ENCODE data around the gene SLITRK1. TPM values are rescaled to one million over a fixed set of nuclear protein-coding genes. Genes with fewer than 3 reads are reported as not detected.

SLITRK1 gene
- polyA plus RNA-seq, 3 donors, result not detected

DNA sequence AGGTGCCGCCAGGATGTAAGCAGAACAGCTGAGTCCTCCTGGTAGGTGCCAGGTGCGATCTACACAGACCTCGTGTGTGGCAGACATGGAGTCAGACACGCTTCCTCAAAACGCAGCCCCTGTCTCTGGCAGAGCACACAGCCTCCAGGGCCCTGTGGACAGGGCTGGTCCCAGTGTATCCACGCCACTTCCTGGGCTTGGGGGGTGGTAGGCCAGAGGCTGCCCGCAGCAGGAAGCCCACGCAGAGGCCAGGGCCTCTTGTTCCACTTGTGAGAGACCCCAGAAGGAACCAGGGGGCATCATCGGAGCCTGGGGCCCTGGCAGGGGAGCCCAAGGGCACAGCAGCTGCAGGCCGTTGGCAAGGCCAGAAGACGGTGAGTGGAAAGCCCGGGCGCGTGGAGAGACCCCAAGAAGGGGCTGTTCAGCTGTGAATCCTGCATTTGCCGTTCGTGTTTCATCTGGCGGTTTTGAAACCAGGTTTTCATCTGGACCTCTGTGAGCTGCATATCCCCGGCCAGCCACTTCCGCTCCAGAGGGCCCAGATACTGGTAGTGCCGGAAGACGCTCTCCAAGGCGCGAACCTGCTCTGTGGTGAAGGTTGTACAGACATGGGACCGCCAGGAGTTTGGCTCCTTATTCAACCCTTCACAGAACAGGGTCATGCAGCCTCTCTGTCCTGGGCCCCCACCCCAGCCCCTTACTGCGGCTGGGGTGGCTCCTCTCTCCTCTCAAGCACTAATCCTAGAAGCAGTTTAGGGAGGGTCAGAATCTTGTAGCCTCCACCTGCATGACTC, 25.1 kb upstream of the SLITRK1 start:
- Mint-ChIP-seq H3K27ac (no peak overlapping the region), H3K27me3 (ENCODE audit: low read depth in 3 of 3) (peaks cover 0 to 3% (median 2%) of the 10 kb centered on the region in 3 donors), H3K4me3 (no peak overlapping the region), H3K9me3 (peaks cover 33 to 48% (median 43%) of the 10 kb centered on the region in 7 donors), H3K4me1 (no peaks in the 10 kb centered on the region), H3K36me3 (no peaks in the 10 kb centered on the region)
- 94% methylated on average over 24 of the region's 25 CpGs for WGBS (ENCODE audit: insufficient coverage)
- TF ChIP-seq, protein P1, sequence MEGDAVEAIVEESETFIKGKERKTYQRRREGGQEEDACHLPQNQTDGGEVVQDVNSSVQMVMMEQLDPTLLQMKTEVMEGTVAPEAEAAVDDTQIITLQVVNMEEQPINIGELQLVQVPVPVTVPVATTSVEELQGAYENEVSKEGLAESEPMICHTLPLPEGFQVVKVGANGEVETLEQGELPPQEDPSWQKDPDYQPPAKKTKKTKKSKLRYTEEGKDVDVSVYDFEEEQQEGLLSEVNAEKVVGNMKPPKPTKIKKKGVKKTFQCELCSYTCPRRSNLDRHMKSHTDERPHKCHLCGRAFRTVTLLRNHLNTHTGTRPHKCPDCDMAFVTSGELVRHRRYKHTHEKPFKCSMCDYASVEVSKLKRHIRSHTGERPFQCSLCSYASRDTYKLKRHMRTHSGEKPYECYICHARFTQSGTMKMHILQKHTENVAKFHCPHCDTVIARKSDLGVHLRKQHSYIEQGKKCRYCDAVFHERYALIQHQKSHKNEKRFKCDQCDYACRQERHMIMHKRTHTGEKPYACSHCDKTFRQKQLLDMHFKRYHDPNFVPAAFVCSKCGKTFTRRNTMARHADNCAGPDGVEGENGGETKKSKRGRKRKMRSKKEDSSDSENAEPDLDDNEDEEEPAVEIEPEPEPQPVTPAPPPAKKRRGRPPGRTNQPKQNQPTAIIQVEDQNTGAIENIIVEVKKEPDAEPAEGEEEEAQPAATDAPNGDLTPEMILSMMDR (IDR thresholded peaks at IDR 0.05), result no peak
- Histone ChIP-seq H3K27me3 (ENCODE audit: control insufficient read depth in 2 of 2, insufficient read depth in 2 of 2, low read length in 2 of 2) (no peaks in the 10 kb centered on the region), H4K20me1 (ENCODE audit: insufficient read depth, low read length) (no peaks in the 10 kb centered on the region), H3K4me3 (replicated peaks in 1 of 3; ENCODE audit: low read depth in 2 of 3, low read length in 3 of 3) (no peak overlapping the region), H3K4me1 (ENCODE audit: control insufficient read depth in 1 of 2, insufficient read depth in 2 of 2, low read length in 2 of 2) (no peaks in the 10 kb centered on the region), H2AFZ (ENCODE audit: insufficient read depth, low read depth, low read length, poor library complexity, severe bottlenecking) (no peak overlapping the region), H3K9ac (ENCODE audit: insufficient read depth, low read length, poor library complexity, severe bottlenecking) (no peak overlapping the region), H3K4me2 (replicated peaks; ENCODE audit: extremely low read depth, low read length, poor library complexity, severe bottlenecking) (no peak overlapping the region), H3K27ac (ENCODE audit: low read depth in 1 of 2, low read length in 2 of 2) (no peak overlapping the region), H3K9me3 (replicated peaks in 1 of 2; ENCODE audit: control insufficient read depth in 1 of 2, insufficient read depth in 1 of 2, low read length in 2 of 2) (peaks cover 13 to 33% of the 10 kb centered on the region in 2 donors), H3K79me2 (ENCODE audit: insufficient read depth, low read length) (no peaks in the 10 kb centered on the region), H3K36me3 (replicated peaks in 1 of 2; ENCODE audit: control insufficient read depth in 1 of 2, insufficient read depth in 2 of 2, low read length in 2 of 2) (no peaks in the 10 kb centered on the region)
- DNase-seq, result no peak
- intact Hi-C loops (cut with micrococcal nuclease), result no loop called here

DNA sequence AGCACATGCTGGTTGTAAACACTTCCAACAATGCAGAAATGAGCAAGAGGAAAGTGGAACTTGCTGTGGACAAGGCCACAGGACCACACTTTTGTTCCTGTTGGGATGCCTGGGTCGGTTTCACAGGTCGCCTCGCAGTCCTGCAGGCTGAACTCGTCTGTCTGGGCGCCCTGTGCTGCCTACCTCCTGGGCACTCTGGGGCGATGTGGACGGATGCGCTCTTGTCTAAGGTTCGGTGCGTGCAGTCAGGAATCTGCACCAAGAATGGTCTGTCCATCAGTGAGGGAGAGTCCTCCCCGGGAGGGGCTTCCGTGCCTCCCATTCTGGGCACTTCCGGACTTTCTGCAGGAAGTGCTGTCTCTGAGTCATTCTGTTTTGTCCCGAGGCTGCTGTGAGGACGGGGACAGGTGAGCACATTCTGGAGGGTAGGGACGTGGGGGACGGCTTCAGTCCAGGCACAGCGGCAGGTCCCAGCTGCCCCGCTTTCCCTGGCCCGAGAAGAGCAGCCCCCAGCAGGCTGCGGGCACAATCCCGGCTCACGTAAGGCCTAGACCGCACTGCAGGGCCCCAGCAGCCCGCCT, 24.1 kb upstream of the SLITRK1 start:
- TF ChIP-seq, protein P1 (IDR thresholded peaks at IDR 0.05), result no peak
- no peak overlapping the region for H3K27ac Mint-ChIP-seq
- no peak overlapping the region for H2AFZ ChIP-seq (ENCODE audit: insufficient read depth, low read depth, low read length, poor library complexity, severe bottlenecking)
- H3K4me2 ChIP-seq (replicated peaks; ENCODE audit: extremely low read depth, low read length, poor library complexity, severe bottlenecking), result no peak overlapping the region
- no peaks in the 10 kb centered on the region for H3K79me2 ChIP-seq (ENCODE audit: insufficient read depth, low read length)
- peaks cover 0 to 3% (median 2%) of the 10 kb centered on the region in 3 donors for H3K27me3 Mint-ChIP-seq (ENCODE audit: low read depth in 3 of 3)
- H3K4me3 ChIP-seq (replicated peaks in 1 of 3; ENCODE audit: low read depth in 2 of 3, low read length in 3 of 3), result no peak overlapping the region
- no peaks in the 10 kb centered on the region for H3K4me1 ChIP-seq (ENCODE audit: control insufficient read depth in 1 of 2, insufficient read depth in 2 of 2, low read length in 2 of 2)
- H3K27me3 ChIP-seq (ENCODE audit: control insufficient read depth in 2 of 2, insufficient read depth in 2 of 2, low read length in 2 of 2), result no peaks in the 10 kb centered on the region
- no peaks in the 10 kb centered on the region for H4K20me1 ChIP-seq (ENCODE audit: insufficient read depth, low read length)
- WGBS (ENCODE audit: insufficient coverage), result 95% methylated on average over 22 of the region's 25 CpGs
- no peaks in the 10 kb centered on the region for H3K4me1 Mint-ChIP-seq
- no peaks in the 10 kb centered on the region for H3K36me3 ChIP-seq (replicated peaks in 1 of 2; ENCODE audit: control insufficient read depth in 1 of 2, insufficient read depth in 2 of 2, low read length in 2 of 2)
- no peak overlapping the region for H3K27ac ChIP-seq (ENCODE audit: low read depth in 1 of 2, low read length in 2 of 2)
- peaks cover 23 to 41% (median 36%) of the 10 kb centered on the region in 7 donors for H3K9me3 Mint-ChIP-seq
- no peak overlapping the region for H3K9ac ChIP-seq (ENCODE audit: insufficient read depth, low read length, poor library complexity, severe bottlenecking)
- no peak overlapping the region for H3K4me3 Mint-ChIP-seq
- no peak for DNase-seq
- intact Hi-C loops (cut with micrococcal nuclease), result no loop called here
- no peaks in the 10 kb centered on the region for H3K36me3 Mint-ChIP-seq
- peaks cover 13 to 30% of the 10 kb centered on the region in 2 donors for H3K9me3 ChIP-seq (replicated peaks in 1 of 2; ENCODE audit: control insufficient read depth in 1 of 2, insufficient read depth in 1 of 2, low read length in 2 of 2)
